ENCODE results near the gene PPP2R5E. TPM values are rescaled to one million over a fixed set of nuclear protein-coding genes. Genes with fewer than 3 reads are reported as not detected.
A peak's percentile ranks its signal among the peaks of the same experiment; 100 is the strongest.

PPP2R5E gene
- total and polyA plus RNA-seq, 9 of the 15 experiments (the other 6 are each of a cell fraction or from before 2014, with no cell fraction given), result 4.2 to 30.3 (median 11.0) TPM

DNA sequence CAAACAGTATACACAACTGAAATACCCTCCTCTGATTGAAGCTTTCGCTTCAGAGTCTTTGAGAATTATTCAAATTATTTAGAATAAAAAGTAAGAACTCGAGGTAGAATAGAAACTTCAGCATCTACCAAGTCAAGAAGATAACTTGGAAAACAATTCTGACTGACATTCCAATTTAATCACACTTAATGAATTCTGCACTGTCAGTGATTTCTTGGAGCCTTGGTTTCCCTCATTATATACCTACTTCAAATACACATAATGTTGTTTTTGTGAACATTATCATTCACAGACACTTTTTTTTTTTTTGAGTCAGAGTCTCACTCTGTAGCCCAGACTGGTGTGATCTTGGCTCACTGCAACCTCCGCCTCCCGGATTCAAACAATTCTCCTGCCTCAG is 27.9 kb downstream of the PPP2R5E start:
- ChIA-PET POLR2A (no interaction called here), CTCF (ENCODE audit: low intra/inter-chr PET ratio) (no interaction called here)
- H3K4me3 ChIP-seq, result no peak overlapping the region
- in situ Hi-C loops (cut with MboI) (no loop called here), intact Hi-C loops (cut with micrococcal nuclease) (no loop called here)
- no peak for ATAC-seq
- H2AFZ ChIP-seq (ENCODE audit: low read depth, low read length), result no peak overlapping the region
- H3K27ac ChIP-seq (ENCODE audit: extremely low read depth, low read depth, low read length), result no peak overlapping the region
- H3K9me3 ChIP-seq (replicated peaks; ENCODE audit: control insufficient read depth, insufficient read depth, low read depth, low read length), result no peaks in the 10 kb centered on the region
- H3K4me2 ChIP-seq (ENCODE audit: insufficient read depth, low read length), result no peak overlapping the region
- H3K79me2 ChIP-seq (ENCODE audit: control insufficient read depth, insufficient read depth, low read length), result peaks cover 55% of the 10 kb centered on the region
- H4K20me1 ChIP-seq (replicated peaks; ENCODE audit: control insufficient read depth, insufficient read depth, low read length), result no peaks in the 10 kb centered on the region
- BruUV-seq (replicated peaks), result no TSS peak
- DNase-seq (ENCODE audit: extremely low read depth in 1 of 4, low spot score in 3 of 4), result no peak
- 0 out of 2 replicates have a peak, but pooled peaks have one; percentile 4 for TF ChIP-seq MAFF (IDR thresholded peaks at IDR 0.05; ENCODE audit: low read length)
- TF ChIP-seq RNF219 (CRISPR knock-in tag; IDR thresholded peaks at IDR 0.05), result no peak
- peak; percentile 66; the same call in 1 of the 2 replicates for TF ChIP-seq ZNF316 (IDR thresholded peaks at IDR 0.05)
- peak; percentile 16; the same call in 1 of the 2 replicates for TF ChIP-seq C11orf30 (IDR thresholded peaks at IDR 0.05; ENCODE audit: low read depth)
- H3K9me1 ChIP-seq (ENCODE audit: control insufficient read depth, insufficient read depth, low read length), result no peaks in the 10 kb centered on the region
- peaks cover 0 to 4% of the 10 kb centered on the region in 2 experiments; a peak in 1 of 5 replicates for H3K4me1 ChIP-seq (replicated peaks in 1 of 2; ENCODE audit: control insufficient read depth in 2 of 2, insufficient read depth in 2 of 2, low read length in 2 of 2)
- no peak for FAIRE-seq
- H3K9ac ChIP-seq (ENCODE audit: insufficient read depth in 1 of 2, low read depth in 2 of 2, low read length in 2 of 2), result no peak overlapping the region
- peaks cover 5% of the 10 kb centered on the region; the same call in 2 of the 3 replicates for H3K36me3 ChIP-seq (ENCODE audit: control insufficient read depth, insufficient read depth, low read length)
- H3K27me3 ChIP-seq (ENCODE audit: control insufficient read depth in 2 of 2, insufficient read depth in 2 of 2, low read length in 2 of 2), result no peaks in the 10 kb centered on the region
- 50% methylated on average over 2 of the region's 4 CpGs for WGBS (ENCODE audit: insufficient coverage, low coverage, missing lambda C conversion rate)
